Fibroblast of peridontal ligament (primary cell): ENCODE measurements around the gene ZBTB9.

ENCODE experiments used
- DNase-seq: peaks from one replicate; pipeline ENCODE4 v3.0.0-alpha.2; 2010; ENCODE audit errors: extremely low read depth

The ZBTB9 gene

GRCh38 chr6:33418690-33419291 is 35.6 kb upstream of the ZBTB9 start:
- DNase-seq: no peak

DNA sequence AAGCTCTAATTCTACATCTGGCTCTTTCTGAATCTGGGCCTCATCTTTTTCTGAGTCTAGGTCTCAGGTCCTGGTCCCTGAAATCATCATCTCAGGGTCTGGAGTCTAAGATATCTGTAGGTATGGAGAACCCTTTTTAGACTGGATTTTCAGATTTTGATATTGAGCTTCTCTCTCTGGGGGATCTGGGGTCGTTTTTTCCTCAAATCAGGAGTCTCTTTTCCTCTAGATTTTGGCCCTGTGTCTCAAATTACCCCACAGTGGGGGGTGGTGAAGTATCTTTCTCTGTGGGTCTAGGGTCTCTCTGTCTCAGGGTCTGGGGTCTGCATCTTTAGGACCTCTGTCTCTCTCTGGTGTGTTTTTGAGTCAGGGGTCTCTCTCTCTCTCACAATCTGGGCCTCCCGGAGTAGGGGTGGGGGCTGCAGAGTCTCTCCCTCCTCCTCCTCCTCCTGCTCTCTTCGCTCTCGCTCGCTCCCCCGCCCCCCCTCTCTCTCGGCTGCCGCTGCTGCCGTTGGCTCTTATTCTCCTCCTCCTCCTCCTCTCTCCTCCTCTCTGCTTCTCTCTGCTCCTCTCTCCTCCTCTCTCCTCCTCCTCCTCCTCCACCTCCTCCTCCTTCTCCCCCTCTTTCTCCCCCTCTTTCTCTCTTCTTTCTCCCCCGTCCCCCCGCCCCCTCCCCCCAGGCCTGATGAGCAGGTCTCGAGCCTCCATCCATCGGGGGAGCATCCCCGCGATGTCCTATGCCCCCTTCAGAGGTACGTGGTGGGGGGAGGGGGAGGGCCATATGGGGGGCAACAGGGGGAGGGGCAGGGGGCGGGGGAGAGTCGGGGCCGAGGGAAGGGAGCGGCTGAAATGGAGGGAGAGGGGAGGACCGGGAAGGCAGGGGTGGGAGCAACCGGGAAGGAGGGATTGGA is 34.5 kb upstream of the ZBTB9 start, which contains the start of gene SYNGAP1:
TSS of gene SYNGAP1 (plus strand) at position 486 of the 911 bp plus-strand sequence. CDS start at position 686, 200 bp downstream.
- DNase-seq: peak; percentile 63

DNA sequence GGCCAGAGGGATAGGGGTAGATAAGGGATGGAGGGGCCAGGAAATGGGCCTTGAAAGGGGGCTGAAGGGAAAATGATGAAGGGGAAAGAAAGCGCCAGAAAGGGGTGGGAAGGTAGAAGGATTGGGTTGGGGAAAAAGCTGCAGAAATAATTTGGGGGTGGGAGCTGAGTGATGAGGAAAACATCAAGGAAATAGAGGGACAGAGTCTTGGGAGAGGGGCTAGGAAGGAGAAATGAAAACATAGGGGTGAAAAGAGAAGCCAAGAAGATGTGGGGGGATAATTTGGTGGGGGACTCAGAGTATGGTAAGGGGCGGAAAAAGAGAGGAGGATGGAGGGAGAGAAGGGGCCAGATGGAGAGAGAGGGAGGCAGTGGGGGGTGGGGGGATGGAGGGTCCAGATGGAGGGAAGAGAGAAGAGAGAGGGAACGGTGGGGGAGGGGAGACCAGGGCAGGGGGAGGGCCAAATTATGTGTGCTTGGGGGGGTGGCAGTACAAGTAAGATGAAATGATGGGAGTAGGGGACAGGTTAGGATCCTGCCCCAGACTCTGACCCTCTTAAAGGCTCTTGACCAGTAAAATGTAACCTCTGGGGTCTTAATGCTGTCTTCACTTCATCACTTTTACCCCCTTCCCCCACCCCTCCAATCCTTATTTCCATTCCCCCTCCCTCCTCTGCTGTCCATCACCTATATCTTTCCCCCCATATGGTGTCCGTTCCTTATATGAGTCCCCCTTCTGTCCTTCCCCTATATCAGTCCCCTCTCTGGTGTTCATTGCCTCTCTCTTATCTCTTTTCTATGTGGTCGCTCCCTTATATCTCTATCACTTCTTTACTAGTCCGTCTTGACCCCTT is 33.7 kb upstream of the ZBTB9 start:
- no peak for DNase-seq

GRCh38 chr6:33421344-33421643 is 33.1 kb upstream of the ZBTB9 start:
- DNase-seq: no peak

DNA sequence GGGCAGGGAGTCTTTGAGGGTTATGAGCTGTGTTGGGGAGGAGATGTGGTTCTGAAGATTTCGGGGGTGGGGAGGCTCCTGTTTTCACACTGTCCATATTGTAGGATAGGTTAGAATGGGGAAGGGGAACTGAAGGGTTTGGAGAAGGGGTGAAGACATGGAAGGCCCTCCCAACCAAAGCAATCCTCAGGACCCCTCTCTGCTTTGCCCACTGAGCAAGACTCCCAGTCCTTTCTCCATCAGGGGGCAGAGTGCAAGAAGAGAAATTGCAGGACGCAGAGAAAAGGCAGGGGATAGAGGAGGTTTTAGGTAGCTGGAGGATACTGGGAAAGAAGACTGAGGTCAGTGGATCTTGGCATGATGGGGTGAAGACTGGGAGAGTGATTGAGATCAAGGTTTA is 30.6 kb upstream of the ZBTB9 start:
- DNase-seq: no peak

- no peak for DNase-seq
Measured at GRCh38 chr6:33424855-33425667, 29.3 kb upstream of the ZBTB9 start.

DNA sequence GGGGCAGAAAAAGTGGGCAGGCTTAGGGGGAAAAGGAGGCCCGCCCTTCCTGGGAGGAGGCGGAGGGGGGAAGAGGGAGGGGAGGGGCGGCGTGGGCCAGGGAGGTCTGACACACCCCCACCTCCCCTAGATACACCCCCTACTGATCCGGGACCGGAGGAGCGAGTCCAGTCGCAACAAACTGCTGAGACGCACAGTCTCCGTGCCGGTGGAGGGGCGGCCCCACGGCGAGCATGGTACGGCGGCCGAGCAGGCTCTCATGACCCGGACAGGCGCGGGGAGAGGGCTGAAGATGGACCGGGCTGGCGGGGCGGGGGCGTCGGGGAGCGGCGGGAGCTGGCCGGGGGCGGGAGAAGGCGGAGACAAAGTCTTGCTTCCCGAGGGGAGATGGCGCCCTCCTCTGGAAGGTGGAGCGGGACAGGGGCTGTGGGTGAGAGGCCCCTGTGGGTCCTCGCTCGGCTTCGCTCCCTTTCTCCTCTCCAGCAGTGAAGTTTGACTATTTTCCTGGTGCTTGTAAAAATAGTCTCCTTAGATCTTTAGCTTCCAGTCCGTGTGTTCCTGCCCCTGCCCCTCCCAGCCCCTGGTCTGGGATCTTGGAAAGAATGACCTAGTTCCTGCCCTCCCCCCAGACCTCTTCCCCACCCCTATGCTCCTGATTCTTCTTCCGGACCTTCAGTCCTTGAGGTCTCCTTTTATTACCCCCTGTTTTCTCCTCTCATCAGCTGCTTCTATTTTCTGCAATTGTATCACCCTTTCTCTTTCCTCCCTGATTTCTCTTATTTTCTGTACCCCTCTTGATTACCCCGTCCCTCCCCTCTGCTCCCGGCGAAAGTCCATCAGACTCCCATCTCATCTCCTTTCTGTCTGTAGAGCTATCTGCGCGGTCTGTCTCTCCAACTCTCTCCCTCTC is 28.5 kb upstream of the ZBTB9 start:
- DNase-seq: peak; percentile 67

DNA sequence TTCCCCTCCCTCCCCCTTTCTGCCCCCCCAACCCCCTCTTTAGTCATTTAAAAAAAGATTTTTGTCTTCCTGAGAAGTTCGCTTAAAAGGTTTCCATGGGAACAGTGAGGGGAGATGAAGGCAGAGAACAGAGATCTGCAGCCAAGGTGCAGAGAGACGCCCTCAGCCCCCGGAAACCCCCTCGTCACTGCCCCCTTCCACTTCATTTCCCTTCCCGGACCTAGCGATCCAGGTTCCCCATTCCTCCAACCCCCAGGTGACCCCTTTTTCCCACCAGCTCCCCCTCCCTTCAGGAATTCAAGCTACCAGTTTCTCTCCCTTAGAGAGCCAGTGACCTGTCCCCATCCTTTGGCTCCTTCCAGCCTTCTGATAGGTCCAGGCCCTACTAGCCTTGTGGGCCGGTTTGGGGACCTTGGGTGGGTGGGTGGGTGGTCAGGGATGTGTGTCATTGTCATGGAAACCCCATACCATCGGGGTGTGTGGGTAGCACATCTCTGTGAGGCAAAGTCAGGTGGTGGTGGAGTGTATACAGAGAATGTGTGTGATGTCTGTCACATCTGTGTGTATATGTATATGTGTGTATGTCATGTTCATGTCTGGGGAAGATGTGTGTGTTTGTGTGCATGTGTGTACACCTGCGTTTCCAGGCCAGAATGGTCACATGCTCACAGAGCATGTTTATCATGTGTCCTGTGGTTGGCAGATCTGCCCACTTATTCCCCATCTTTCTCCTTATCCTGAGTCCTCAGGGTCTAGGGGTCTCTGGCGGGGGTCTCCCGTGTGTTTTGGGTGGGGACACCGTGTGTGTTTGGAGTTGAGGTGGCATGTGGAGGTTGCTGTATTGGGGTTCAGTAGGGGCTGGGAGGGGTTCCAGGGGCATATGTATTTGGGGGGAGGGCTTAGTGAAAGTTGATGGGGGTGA is 27.5 kb upstream of the ZBTB9 start:
- no peak for DNase-seq

DNA sequence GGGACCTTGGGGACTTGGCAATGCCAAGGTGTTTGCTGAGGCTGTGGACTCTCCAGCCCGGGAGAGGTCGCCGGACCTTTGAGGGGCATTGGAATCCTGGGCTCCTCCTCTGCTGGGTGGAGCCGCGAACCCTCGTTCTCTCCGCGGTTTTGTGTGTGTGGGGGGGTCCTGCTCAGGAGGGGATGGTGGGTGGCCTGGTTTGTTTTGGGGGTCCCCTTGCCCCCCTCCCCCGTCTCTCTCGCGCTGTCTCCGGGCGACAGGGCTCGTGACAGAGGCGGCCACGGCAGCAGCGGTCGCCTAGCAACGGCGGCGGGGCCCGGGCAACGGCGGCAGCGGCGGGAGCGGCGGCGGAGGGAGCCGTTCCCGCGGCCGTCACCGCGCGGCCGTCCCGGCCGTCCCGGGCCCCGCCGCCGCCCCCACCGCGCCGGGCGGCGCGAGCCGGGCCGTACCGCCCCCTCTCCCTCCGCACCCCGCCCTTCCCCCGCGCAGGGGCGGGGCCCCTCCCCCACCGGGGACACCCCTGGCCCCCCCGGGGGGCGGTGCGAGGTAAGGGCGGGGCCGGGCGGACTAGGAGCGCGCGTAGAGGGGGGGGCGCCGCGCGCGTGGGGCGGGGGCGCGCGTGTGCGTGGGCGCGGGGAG is 26.7 kb upstream of the ZBTB9 start:
- no peak for DNase-seq

- DNase-seq: no peak
Measured at GRCh38 chr6:33428224-33428965, 26.0 kb upstream of the ZBTB9 start.

- no peak for DNase-seq
Measured at GRCh38 chr6:33428966-33429749, 25.2 kb upstream of the ZBTB9 start.

GRCh38 chr6:33429750-33430052 is 24.7 kb upstream of the ZBTB9 start:
- DNase-seq: no peak

DNA sequence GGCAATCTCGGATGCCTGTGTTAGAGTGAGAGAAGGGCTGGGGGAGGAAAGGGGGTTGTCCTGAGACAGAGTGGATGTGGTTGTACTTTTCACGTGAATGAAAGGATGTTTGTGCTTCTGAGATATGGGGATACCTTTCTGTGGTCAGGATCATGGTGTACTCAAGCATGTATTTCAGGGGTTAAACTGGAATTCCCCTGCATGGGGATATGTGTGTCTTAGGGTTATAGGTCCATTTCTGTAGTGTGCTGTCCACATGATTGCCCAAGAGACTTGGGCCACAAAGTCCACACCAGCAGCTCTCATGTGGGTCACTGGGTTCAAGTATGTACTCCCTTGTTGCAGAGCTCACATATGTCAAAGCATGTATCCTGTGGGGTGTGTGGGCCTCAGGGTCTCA is 24.0 kb upstream of the ZBTB9 start:
- no peak for DNase-seq

DNA sequence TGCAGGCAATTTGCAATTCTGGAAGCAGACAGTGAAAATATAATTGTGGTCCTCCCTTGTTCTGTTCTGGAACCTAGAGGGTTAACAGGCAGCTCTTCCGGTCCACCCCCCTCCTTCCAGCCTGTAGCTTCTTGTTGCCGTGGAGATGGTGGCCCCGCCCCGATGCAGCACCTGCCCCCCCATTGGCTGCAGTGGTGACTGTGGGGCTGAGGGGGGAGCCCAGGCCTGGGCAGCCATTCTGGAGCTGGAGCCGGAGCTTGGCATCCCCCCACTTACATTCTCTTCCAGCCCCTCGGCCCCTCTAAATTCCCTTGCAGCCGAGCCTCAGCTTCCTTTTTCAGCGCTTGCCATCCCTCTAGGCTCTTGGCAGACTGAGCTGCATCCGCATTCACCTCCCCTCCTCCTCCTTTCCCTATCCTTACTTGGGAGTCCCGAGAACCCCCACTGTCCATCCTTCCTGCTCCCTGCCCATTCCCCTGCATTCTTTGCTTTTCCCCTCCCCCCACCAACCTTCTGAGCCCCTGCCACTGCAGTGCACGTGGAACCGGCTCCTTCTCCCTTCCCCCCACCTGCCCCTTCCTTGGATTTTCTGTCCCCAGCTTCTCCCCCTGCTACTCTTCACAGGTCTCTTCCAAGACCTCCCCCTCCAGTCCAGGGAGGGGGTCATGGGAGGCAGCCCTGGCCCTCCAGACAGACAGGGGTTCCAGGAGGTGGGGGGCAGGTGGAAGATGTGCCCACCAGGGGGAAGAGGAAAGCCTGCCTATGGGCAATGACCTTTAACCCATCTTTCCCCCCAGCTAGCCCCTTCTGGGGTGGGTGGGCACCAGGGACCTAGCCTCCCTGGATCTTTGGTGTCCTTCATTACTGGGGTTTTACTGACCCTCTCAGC is 23.1 kb upstream of the ZBTB9 start:
- no peak for DNase-seq

GRCh38 chr6:33431880-33432541 is 22.4 kb upstream of the ZBTB9 start:
- no peak for DNase-seq

- no peak for DNase-seq
Measured at GRCh38 chr6:33432546-33432945, 21.8 kb upstream of the ZBTB9 start.
